OCI-LY7 (cell line): ENCODE measurements around the gene UBE3C. TPM values are rescaled to one million over a fixed set of nuclear protein-coding genes. Genes with fewer than 3 reads are reported as not detected.
"Not testable (repeated sequence)": the region's sequence is repeated elsewhere in the genome, so short reads cannot be mapped to it uniquely, and the experiment has no call there.

ENCODE experiments used
- BruUV-seq: library from RNA; stranded (reverse); fragments of 400-500 nt; replicated peaks from 2 replicates; lab custom pipeline; 2021; lab: Mats Ljungman, UMichigan
- CTCF ChIA-PET: fragments of 300-600 bp; sonication (Branson Sonifier 250); formaldehyde crosslinking; loops from one replicate; lab custom pipeline; 2022; ENCODE audit warnings: antibody characterized with exemption; ENCODE audit not compliant: unreplicated experiment; lab: Charles Lee
- POLR2A ChIA-PET: fragments of 300-600 bp; sonication (Branson Sonifier 250); formaldehyde crosslinking; loops from one replicate; lab custom pipeline; 2022; ENCODE audit warnings: antibody characterized with exemption; lab: Charles Lee
- DNase-seq: peaks from one replicate; pipeline ENCODE4 v3.0.0-alpha.2; 2015; ENCODE audit warnings: low spot score
- H2AFZ ChIP-seq: fragments of 200-600 bp; sonication (generic), shearing (Covaris generic); 2 replicates; pipeline ENCODE4 v1.6.1; 2014; ENCODE audit warnings: mild to moderate bottlenecking, antibody characterized with exemption, low read length, moderate library complexity
- H3K27ac ChIP-seq: fragments of 200-600 bp; sonication (generic); 2 replicates; pipeline ENCODE4 v1.5.1; 2014; ENCODE audit warnings: mixed run types, low read depth, mild to moderate bottlenecking, moderate library complexity, low read length, inconsistent platforms; ENCODE audit not compliant: poor library complexity, severe bottlenecking
- H3K36me3 ChIP-seq: fragments of 200-600 bp; sonication (generic); 2 replicates; pipeline ENCODE4 v1.6.1; 2014; ENCODE audit warnings: mild to moderate bottlenecking, antibody characterized with exemption, low read length, moderate library complexity, mixed read lengths; ENCODE audit not compliant: insufficient read depth
- H3K4me1 ChIP-seq: fragments of 200-600 bp; sonication (generic); 2 replicates; pipeline ENCODE4 v1.5.1; 2014; ENCODE audit warnings: mild to moderate bottlenecking, low read length; ENCODE audit not compliant: insufficient read depth, poor library complexity, severe bottlenecking
- H3K4me2 ChIP-seq: fragments of 200-600 bp; sonication (generic); 2 replicates; pipeline ENCODE4 v1.6.1; 2014; ENCODE audit warnings: mild to moderate bottlenecking, low read length
- H3K4me3 ChIP-seq: fragments of 200-600 bp; sonication (generic); 2 replicates; pipeline ENCODE4 v1.5.1; 2014; ENCODE audit warnings: mild to moderate bottlenecking, low read depth, low read length; ENCODE audit not compliant: poor library complexity, severe bottlenecking
- H3K79me2 ChIP-seq: fragments of 200-600 bp; sonication (generic); 2 replicates; pipeline ENCODE4 v1.6.1; 2016; ENCODE audit warnings: low read depth, mild to moderate bottlenecking, low read length, moderate library complexity, mixed read lengths; ENCODE audit not compliant: insufficient read depth
- H3K9me2 ChIP-seq: fragments of 200-600 bp; sonication (generic); 2 replicates; pipeline ENCODE4 v1.6.1; 2016; ENCODE audit warnings: mild to moderate bottlenecking, low read length, mixed read lengths; ENCODE audit not compliant: insufficient read depth
- H3K9me3 ChIP-seq: fragments of 200-600 bp; sonication (generic); 2 replicates; pipeline ENCODE4 v1.6.1; 2014; ENCODE audit warnings: mild to moderate bottlenecking, mixed run types, low read length, mixed read lengths
- H4K20me1 ChIP-seq: fragments of 200-600 bp; sonication (generic); 2 replicates; pipeline ENCODE4 v1.6.1; 2014; ENCODE audit warnings: mild to moderate bottlenecking, antibody characterized with exemption, low read length, moderate library complexity, mixed read lengths; ENCODE audit not compliant: insufficient read depth
- EZH2phosphoT487 ChIP-seq: fragments of 200-600 bp; sonication (generic); IDR thresholded peaks from 2 replicates; pipeline ENCODE4 v1.6.1; 2018; ENCODE audit warnings: low read depth, borderline replicate concordance, mild to moderate bottlenecking, mixed run types, antibody characterized with exemption, low read length, moderate library complexity, mixed read lengths
- intact Hi-C: fragments of 100-400 bp; cut with micrococcal nuclease; formaldehyde crosslinking; loops from one replicate; pipeline ENCODE4 v1.10.0; 2022; ENCODE audit not compliant: unreplicated experiment
- total RNA-seq, 2 experiments: library from RNA; depleted of rRNA in 1 of 2; stranded (reverse); fragments of >200 nt in 1 of 2; shearing (Covaris generic) in 1 of 2; gene quantifications; 2 replicates each; pipeline ENCODE4 v1.2.3, GENCODE V29; 2014 to 2022
- TF ChIP-seq, protein P1 (sequence below): fragments of 200-600 bp; sonication (generic); conservative IDR thresholded peaks from 2 replicates; pipeline ENCODE4 v1.5.1; 2014; ENCODE audit warnings: mild to moderate bottlenecking, antibody characterized with exemption, low read length, moderate library complexity, mixed read lengths

UBE3C gene
- total RNA-seq, 2 experiments from 2014 or later: 60.4 to 66.1 TPM

DNA sequence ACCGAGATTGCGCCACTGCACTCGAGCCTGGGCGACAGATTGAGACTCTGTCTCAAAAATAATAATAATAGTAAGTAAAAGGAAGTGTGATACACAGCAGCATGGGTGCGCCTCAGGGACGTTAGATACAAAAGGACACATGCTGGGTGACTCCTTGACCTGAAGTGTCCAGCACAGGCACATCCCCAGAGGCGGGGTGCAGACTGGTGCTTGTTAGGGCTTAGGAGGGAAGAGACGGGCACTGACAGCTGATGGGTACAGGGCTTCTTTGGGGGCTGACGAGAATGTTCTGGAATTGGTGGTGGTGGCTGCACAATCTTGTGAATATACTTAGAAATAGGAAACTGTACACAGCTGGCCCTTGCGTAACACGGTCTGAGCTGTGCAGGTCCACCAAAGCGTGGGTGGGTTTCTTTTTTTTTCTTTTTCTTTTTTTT is 136.3 kb downstream of the UBE3C start:
- no peaks in the 10 kb centered on the region for H3K79me2 ChIP-seq
- ChIA-PET CTCF (no interaction called here), POLR2A (interaction anchor here (0.6 kb wide), 1 partner anchor 247 kb away, joined by 3 read pairs; no protein-coding TSS in a partner anchor)
- H3K36me3 ChIP-seq: peaks cover 4% of the 10 kb centered on the region; the same call in 1 of the 2 replicates
- H3K9me2 ChIP-seq: no peaks in the 10 kb centered on the region
- intact Hi-C loops: loop anchor here (5.0 kb wide), 1 partner anchor 303 kb away; no protein-coding TSS in a partner anchor
- H3K4me2 ChIP-seq: no peak overlapping the region
- no peak overlapping the region for H3K4me3 ChIP-seq
- no peaks in the 10 kb centered on the region for H4K20me1 ChIP-seq
- no peak for TF ChIP-seq EZH2phosphoT487
- TF ChIP-seq, protein P1, sequence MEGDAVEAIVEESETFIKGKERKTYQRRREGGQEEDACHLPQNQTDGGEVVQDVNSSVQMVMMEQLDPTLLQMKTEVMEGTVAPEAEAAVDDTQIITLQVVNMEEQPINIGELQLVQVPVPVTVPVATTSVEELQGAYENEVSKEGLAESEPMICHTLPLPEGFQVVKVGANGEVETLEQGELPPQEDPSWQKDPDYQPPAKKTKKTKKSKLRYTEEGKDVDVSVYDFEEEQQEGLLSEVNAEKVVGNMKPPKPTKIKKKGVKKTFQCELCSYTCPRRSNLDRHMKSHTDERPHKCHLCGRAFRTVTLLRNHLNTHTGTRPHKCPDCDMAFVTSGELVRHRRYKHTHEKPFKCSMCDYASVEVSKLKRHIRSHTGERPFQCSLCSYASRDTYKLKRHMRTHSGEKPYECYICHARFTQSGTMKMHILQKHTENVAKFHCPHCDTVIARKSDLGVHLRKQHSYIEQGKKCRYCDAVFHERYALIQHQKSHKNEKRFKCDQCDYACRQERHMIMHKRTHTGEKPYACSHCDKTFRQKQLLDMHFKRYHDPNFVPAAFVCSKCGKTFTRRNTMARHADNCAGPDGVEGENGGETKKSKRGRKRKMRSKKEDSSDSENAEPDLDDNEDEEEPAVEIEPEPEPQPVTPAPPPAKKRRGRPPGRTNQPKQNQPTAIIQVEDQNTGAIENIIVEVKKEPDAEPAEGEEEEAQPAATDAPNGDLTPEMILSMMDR: no peak
- H3K27ac ChIP-seq: no peak overlapping the region
- H3K4me1 ChIP-seq: no peaks in the 10 kb centered on the region
- DNase-seq: no peak
- no TSS peak for BruUV-seq
- H2AFZ ChIP-seq: no peak overlapping the region
- no peaks in the 10 kb centered on the region for H3K9me3 ChIP-seq

DNA sequence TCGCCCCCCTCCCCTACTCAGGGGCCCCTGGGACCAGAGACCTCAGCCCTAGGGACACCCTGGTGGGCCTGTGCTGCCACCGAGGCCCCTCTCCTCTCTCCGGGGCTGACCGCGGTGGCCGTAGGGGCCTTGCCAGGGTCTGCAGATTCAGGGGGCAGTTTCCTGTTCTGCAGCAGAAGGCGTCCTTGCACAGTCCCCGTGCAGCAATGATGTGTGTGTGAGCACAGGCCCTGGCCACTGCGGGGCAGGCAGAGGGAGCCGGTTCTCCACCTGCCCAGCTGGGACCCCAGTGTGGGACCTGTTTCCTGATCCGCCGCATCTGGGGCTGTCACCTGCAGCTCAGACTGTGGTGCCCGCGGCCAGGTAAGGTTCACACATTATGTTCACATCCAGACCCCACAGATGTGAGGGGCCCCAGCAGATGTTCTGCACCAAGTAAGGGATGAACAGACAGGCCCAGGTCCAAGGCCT is 137.4 kb downstream of the UBE3C start:
- Histone ChIP-seq H3K9me3 (no peaks in the 10 kb centered on the region), H3K4me3 (no peak overlapping the region), H3K79me2 (no peaks in the 10 kb centered on the region), H3K27ac (no peak overlapping the region), H3K9me2 (no peaks in the 10 kb centered on the region), H3K4me2 (no peak overlapping the region), H3K4me1 (no peaks in the 10 kb centered on the region), H3K36me3 (no peaks in the 10 kb centered on the region), H4K20me1 (no peaks in the 10 kb centered on the region), H2AFZ (no peak overlapping the region)
- no peak for DNase-seq
- ChIA-PET CTCF (no interaction called here), POLR2A (no interaction called here)
- BruUV-seq: no TSS peak
- intact Hi-C loops: no loop called here
- no peak for TF ChIP-seq EZH2phosphoT487
- TF ChIP-seq, protein P1: no peak

DNA sequence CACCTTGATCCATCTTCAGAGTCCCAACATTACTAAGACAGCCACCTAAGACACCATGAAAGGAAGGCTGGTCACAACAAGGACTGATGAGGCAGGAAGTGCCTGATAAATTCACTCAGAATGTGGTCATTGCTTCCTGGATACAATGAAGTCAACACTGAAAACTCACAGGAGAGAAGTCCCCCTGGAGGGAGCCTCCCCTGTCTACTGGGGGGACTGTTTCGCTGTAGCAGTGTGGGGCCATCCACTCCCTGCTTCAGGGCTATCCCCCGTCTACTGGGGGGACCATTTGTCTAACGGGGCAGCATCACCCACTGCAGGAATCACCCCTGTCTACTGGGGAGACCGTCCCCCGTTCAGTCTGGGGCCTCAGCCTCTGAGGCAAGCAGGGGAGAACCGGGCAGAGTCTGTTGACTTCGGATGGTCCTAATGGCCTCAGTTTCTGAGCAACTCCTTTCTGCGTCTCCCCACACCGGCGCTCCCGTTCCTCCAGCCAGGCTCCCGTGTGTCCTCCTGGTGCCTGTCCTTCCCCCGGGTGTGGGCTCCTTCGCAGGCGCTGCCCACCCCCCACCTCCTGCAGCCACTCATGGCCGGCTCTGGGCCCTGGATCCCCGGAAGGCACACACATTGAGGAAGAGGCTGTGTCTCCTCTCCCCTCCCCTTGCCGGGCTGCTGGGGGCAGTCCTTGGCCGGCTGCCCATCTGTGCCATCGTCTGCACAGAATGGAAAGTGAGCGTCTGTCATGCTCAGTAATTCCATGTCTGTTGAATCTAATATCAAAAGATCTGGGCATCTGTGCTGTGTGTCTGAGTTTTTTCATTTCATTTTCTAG is 138.2 kb downstream of the UBE3C start:
- no TSS peak for BruUV-seq
- POLR2A ChIA-PET: no interaction called here
- H3K4me1 ChIP-seq: no peaks in the 10 kb centered on the region
- CTCF ChIA-PET: no interaction called here
- no peak overlapping the region for H3K4me2 ChIP-seq
- TF ChIP-seq EZH2phosphoT487: no peak
- TF ChIP-seq, protein P1: no peak
- no peaks in the 10 kb centered on the region for H3K9me3 ChIP-seq
- H2AFZ ChIP-seq: no peak overlapping the region
- H4K20me1 ChIP-seq: no peaks in the 10 kb centered on the region
- H3K79me2 ChIP-seq: no peaks in the 10 kb centered on the region
- no peaks in the 10 kb centered on the region for H3K9me2 ChIP-seq
- H3K4me3 ChIP-seq: no peak overlapping the region
- H3K27ac ChIP-seq: no peak overlapping the region
- no peak for DNase-seq
- intact Hi-C loops: no loop called here
- H3K36me3 ChIP-seq: no peaks in the 10 kb centered on the region

DNA sequence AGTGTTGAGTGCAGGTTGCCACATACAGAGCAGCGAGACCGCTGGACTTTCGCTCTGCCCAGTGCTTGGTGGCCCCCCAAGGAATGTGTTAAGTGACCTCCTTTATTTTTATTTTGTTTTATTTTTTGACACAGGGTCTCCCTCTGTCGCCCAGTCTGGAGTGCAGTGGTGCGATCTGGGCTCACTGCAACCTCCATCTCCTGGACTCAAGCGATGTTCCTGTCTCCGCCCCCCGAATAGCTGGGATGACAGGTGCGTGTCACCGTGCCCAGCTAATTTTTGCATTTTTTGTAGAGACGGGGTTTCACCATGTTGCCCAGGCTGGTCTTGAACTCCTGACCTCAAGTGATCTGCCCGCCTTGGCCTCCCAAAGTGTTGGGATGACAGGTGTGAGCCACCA is 138.8 kb downstream of the UBE3C start:
- H3K4me1 ChIP-seq, CTCF ChIA-PET, H3K27ac ChIP-seq, H3K9me2 ChIP-seq, H3K4me3 ChIP-seq, BruUV-seq, intact Hi-C loops, POLR2A ChIA-PET, H3K9me3 ChIP-seq, H3K4me2 ChIP-seq, H3K79me2 ChIP-seq, H3K36me3 ChIP-seq, H2AFZ ChIP-seq, DNase-seq, H4K20me1 ChIP-seq: not testable (repeated sequence)
